ENCODE measurements around the gene CEPT1.

CEPT1 gene

DNA sequence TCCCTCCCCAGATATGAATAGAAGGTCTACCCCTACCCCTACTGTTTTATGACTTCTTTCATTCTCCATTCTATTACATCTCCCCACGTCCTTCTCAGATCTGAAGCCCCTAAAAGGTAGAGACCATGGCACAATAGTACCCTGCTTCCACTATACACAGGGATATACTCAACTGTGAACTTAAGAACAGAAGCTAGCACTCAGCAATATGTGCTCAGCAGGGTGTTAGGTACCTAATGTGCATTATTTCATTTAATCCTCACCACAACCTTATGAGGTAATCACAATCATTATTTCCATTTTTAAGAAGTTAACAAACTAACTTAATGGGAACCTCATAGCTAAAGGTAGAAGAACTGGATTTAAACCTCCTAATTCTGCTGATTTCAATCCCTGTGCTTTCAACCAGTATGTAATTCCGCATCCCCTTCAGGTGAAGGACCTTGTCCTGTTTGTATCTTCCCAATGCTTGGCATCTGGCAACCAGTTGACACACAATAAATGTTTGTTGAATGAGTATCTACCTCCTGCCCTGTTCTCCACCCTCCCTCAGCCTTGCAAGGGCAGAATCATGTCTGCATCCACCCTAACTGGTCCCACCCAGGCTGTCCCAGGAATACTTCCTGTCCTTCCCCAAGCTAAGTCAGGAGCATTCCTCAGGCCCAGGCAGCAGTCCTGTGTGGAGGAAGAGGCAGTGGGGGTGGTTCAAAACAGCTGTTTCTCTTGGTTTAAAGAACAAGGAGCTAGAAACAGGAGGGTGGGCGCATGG, 53.9 kb downstream of the CEPT1 start:
- DNase-seq, result no peak
- ATAC-seq, result no peak

GRCh38 chr1:111195002-111195684, 55.1 kb downstream of the CEPT1 start:
- ATAC-seq, result no peak
- no peak for DNase-seq

DNA sequence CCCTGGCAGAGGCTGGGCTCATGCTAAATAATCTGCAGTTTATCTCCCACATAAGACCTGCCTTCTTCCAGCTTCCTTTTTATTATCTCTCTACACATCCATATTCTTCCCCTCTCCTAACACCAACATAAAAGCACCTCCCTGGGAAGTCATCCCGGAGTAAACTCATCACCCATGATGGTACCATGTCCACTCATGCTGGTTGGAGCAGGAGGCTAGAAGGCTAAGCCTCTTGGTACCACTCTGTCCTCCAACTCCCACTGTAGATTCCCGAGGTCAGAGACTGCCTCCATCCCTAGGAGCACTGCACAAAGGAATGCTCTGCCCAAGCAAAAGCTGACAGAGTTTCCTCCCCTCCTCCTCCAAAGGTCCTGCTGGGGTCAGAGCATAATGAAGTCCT, 56.2 kb downstream of the CEPT1 start:
- ATAC-seq (no peak), DNase-seq (no peak)

DNA sequence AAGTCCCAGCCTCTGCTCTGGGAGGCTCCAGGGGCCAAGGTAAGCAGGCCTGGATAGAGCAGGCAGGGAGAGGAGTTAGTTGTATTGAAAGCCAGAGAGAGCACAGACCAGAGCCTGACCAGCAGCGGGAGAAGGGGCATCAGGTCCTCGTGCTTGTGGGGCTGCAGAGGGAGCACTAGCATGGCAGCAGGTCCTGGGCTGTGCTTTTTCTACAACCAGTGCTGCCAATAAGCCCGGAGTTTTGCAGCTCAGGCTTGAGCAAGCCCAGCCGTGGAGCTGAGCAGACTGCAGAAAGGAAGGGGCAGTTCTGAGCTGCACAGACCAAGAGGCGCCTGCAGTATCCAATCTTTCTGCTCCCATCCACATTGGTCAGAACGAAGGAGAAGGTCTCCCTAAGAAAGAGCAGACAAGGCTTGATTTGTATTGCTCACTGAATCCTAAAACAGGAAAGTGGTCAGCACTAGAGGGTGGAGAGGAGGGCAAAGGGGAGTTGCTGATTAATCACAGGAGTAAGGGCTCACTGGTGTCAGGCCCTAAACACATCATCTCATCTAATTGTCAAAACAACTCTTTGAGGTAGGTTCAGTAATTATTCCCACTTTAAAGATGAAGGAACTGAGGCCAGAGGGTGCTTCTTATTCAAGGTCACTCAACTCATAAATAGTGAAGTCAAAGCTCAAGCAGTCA, 57.7 kb downstream of the CEPT1 start:
- ATAC-seq (peak; percentile 41), DNase-seq (peak; percentile 71)

DNA sequence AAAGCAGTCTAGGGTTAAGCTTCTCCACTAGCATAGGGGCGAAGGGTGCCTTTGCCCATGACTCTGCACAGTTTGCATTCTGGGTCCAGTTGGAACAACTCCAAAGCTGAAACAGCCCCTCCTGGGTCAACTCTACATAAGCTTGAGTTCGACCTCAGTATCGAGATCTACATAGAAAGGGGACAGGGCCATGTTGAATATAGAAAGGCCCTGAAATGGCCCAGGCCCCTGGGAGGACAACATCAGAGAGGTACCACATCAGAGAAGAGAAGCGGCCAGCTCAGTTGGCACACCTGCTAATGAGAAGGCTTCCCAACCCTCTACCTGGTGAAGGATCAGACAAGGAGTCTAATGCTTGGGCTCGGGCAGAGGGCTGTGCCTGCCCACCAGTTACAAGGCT, 58.8 kb downstream of the CEPT1 start:
- no peak for ATAC-seq
- DNase-seq, result no peak

- ATAC-seq (no peak), DNase-seq (no peak)
These were observed 59.3 kb downstream of the CEPT1 start for GRCh38 chr1:111199329-111199728.

- DNase-seq, result peak; percentile 76
- ATAC-seq, result peak; percentile 68
These were observed 60.1 kb downstream of the CEPT1 start, which contains the start of gene DENND2D for GRCh38 chr1:111199881-111200801. Gene DENND2D, minus strand, starts transcription at chr1:111200646. Its CDS starts 187 bp downstream, at chr1:111200459.

- DNase-seq, result no peak
- no peak for ATAC-seq
These were observed 60.8 kb downstream of the CEPT1 start for GRCh38 chr1:111200802-111201161.

- ATAC-seq, result no peak
These were observed 61.5 kb downstream of the CEPT1 start for GRCh38 chr1:111201275-111202090.

GRCh38 chr1:111202366-111202706, 62.3 kb downstream of the CEPT1 start:
- DNase-seq (no peak), ATAC-seq (no peak)

More at GRCh38 chr1:111201275-111202090, 61.5 kb downstream of the CEPT1 start:
- DNase-seq, result no peak

GRCh38 chr1:111202707-111203623, 62.9 kb downstream of the CEPT1 start:
- ATAC-seq, result no peak
- no peak for DNase-seq

GRCh38 chr1:111203681-111204200, 63.7 kb downstream of the CEPT1 start:
- DNase-seq (peak; percentile 91), ATAC-seq (peak; percentile 50)

DNA sequence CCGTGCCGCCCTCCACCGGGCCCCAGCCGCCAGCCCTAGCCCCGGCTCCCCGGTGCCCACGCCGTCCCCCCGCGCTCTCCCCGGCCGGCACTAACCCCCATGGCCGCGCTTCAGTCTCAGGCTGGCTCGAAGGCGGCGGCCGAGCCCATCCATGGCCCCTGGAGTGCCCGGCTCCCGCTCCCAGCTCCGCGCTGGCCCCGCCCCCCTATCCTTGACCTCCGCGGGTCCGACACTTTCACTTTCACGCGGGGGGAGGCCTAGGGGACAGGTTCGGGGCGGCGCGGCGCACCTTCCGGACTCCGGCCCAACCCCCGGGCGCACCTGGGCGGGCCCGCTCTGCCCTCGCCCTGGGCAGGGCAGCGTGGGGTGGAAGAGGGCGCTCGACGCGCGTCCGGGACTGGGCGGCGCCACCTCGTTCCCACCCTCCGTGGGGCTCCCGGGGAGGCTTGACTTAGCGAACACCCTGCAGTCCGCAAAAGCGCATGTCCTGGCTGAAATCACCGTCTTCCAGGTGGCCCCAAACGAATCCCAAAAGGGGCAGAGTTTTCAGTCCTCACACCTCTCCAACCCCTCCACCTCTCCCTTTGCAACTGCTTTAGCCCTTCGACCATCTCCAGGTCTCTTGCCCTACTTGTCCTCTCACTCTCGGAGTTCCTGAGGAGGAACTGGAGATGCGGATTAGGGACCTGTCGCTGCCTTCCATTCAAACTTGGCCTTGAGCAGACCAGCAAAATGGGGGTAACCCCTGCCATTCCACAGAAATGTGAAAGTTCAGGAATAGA, 64.4 kb downstream of the CEPT1 start:
- ATAC-seq (peak; percentile 56), DNase-seq (peak; percentile 72)

- DNase-seq, result no peak
- no peak for ATAC-seq
These were observed 65.1 kb downstream of the CEPT1 start for GRCh38 chr1:111204983-111205713.

DNA sequence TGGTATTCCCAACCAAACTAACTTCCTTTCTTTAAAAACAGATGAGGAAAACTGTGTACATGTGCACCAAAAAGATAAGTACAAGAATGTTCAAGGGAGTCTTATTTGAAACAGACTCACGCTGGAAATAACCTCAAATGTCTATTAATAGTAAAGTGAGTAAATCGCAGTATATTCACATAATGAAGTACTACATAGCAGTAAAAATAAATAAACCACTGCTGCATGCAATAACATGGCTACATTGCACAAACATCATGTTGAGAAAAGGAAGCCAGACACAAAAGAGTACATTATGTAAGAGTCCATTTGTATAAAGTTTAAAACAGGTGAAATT, 65.7 kb downstream of the CEPT1 start:
- no peak for ATAC-seq
- no peak for DNase-seq

- ATAC-seq (no peak), DNase-seq (no peak)
These were observed 68.9 kb downstream of the CEPT1 start for GRCh38 chr1:111208921-111209320.

GRCh38 chr1:111209622-111210021, 69.6 kb downstream of the CEPT1 start:
- DNase-seq, result no peak

DNA sequence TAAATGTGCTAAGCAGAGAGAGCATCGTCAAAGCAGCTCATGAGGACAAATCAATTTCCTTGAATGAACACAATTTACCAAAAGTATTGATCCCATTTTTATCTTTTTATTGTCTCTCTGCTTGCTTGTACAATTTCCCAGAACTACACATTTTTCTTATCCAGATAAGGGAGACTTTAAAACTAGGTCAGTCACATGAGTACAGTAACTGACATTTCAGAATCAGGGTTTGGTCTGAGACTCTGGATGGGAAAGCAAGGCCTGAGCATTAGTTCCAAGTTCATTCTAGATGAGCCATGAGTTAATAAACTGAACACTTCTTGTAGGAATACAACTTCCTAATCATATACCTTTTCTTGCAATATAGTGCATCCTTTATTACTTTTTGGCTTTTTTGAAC, 71.9 kb downstream of the CEPT1 start:
- ATAC-seq, result no peak
- no peak for DNase-seq

More at GRCh38 chr1:111209622-111210021, 69.6 kb downstream of the CEPT1 start:
- ATAC-seq, result no peak

All from stimulated activated naive CD8-positive, alpha-beta T cell treated with anti-CD3 and anti-CD28 coated beads, Interleukin-15, Interleukin-2, amounts not matched to agents 100 U/mL and 50 U/mL, for 24 hours (primary cell).